Small intestine (tissue), 7 donors: ENCODE measurements around the gene ZNF658. TPM values are rescaled to one million over a fixed set of nuclear protein-coding genes. Genes with fewer than 3 reads are reported as not detected.
"Not testable (repeated sequence)": the region's sequence is repeated elsewhere in the genome, so short reads cannot be mapped to it uniquely, and the experiment has no call there.

Experiments used
- DNase-seq, 2 donors: peaks; one replicate each; pipeline versions ENCODE4 v3.0.0 to v3.0.0-alpha.2; 2013
- FAIRE-seq: peaks from 2 replicates; lab custom pipeline; 2012; peaks lifted over from hg19 to GRCh38; lab: Jason Lieb, UNC
- H3K27ac ChIP-seq, 3 donors: one replicate each; pipeline ENCODE4 v1.5.1; 2013; ENCODE audit warnings: low read length in 2 of 3, mild to moderate bottlenecking in 2 of 3, control low read depth in 1 of 3, inconsistent platforms in 1 of 3, low read depth in 1 of 3, moderate library complexity in 1 of 3
- H3K27me3 ChIP-seq, 3 donors: one replicate each; pipeline ENCODE4 v1.6.1; 2013; ENCODE audit warnings: low read length in 3 of 3, inconsistent platforms in 1 of 3; ENCODE audit not compliant: control insufficient read depth in 3 of 3, insufficient read depth in 3 of 3
- H3K36me3 ChIP-seq, 3 donors: one replicate each; pipeline ENCODE4 v1.6.1; 2013; ENCODE audit warnings: low read length in 3 of 3, inconsistent platforms in 1 of 3, low read depth in 1 of 3, mild to moderate bottlenecking in 1 of 3, moderate library complexity in 1 of 3; ENCODE audit not compliant: control insufficient read depth in 3 of 3, insufficient read depth in 2 of 3
- H3K4me1 ChIP-seq, 3 donors: one replicate each; pipeline ENCODE4 v1.6.1; 2013; ENCODE audit warnings: low read length in 2 of 3, inconsistent platforms in 1 of 3, low read depth in 1 of 3, mild to moderate bottlenecking in 1 of 3, moderate library complexity in 1 of 3; ENCODE audit not compliant: control insufficient read depth in 3 of 3, insufficient read depth in 2 of 3
- H3K4me3 ChIP-seq, 3 donors: one replicate each; pipeline ENCODE4 v1.5.1; 2013; ENCODE audit warnings: low read length in 3 of 3, control low read depth in 1 of 3, inconsistent platforms in 1 of 3, low read depth in 1 of 3, mild to moderate bottlenecking in 1 of 3, moderate library complexity in 1 of 3
- H3K9me3 ChIP-seq, 2 donors: one replicate each; pipeline ENCODE4 v1.6.1; 2013; ENCODE audit warnings: low read depth in 1 of 2, low read length in 1 of 2; ENCODE audit not compliant: control insufficient read depth in 2 of 2, insufficient read depth in 1 of 2
- WGBS, 3 donors: extraction: QIAGEN DNeasy Blood & Tissue Kit; methylation state at CpG; one replicate each; pipeline ENCODE4 v1.1.7; 2013; 5-methylcytosine and 5-hydroxymethylcytosine counted together
- polyA plus RNA-seq, 4 donors: library from polyadenylated mRNA; stranded (reverse) in 3 of 4; unstranded in 1 of 4; fragments of 200-250 nt in 3 of 4; fragments of 120-200 nt in 1 of 4; gene quantifications; one replicate each; pipeline versions ENCODE4 v1.2.1 to v1.2.3, GENCODE V29; 2013
- donor health status: healthy with polysubstance abuse.
- donor health status: control.
- donor health status: control.
- donor health status: Bipolar disorder and iron deficiency.
- donor health status: healthy.

ZNF658 gene
- polyA plus RNA-seq, 4 donors: 0.81 to 4.4 (median 1.4) TPM

DNA sequence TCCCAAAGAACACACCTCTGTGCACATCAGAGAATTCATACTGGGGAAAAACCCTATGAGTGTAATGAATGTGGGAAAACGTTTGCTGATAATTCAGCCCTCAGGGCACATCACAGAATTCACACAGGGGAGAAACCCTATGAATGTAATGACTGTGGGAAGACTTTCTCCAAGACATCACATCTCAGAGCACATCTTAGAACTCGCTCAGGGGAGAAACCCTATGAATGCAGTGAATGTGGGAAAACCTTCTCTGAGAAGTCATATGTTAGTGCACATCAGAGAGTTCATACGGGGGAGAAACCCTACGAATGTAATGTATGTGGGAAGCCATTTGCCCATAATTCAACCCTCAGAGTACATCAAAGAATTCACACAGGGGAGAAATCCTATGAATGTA, 19.5 kb downstream of the ZNF658 start:
- not testable (repeated sequence) for FAIRE-seq, H3K4me3 ChIP-seq, H3K9me3 ChIP-seq, H3K27ac ChIP-seq, H3K27me3 ChIP-seq, H3K36me3 ChIP-seq, H3K4me1 ChIP-seq, DNase-seq
- 94 to 100% (median 96%) methylated on average over 3 of the region's 4 CpGs for WGBS, 3 donors

DNA sequence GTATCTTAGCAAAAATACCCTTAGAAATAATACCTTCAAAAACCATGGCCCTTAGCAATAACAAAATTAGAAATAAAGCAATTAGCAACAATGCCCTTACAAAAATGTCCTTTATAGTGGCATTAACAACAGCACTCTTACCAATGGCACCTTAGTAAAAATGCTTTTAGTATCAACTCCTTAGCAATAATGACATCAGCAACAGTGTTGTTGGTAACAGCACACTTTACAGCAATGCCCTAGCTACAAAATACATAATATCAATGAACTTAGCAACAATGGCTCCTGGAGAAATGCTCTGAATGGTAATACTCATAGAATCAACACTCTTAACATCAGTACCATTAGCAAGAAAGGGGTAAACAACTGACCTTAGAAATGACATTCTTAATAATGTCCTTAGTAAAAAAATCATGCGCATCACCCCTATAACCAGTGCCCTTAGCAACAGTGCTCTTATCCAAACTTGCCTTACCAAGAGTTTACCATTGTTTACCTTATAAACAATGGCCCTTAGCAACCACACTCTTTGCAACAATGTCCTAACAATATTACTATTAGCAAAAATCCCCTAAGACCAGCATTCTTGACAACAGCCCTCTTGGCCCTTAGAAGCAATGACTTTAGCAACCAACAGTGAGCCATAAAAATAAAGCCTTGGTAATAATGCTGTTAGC, 35.8 kb downstream of the ZNF658 start:
- H3K27ac ChIP-seq, H3K9me3 ChIP-seq, H3K36me3 ChIP-seq, H3K4me1 ChIP-seq, FAIRE-seq, DNase-seq, H3K4me3 ChIP-seq, H3K27me3 ChIP-seq: not testable (repeated sequence)
- no CpG with 5 or more reads among the region's 1 CpG for WGBS, 3 donors

DNA sequence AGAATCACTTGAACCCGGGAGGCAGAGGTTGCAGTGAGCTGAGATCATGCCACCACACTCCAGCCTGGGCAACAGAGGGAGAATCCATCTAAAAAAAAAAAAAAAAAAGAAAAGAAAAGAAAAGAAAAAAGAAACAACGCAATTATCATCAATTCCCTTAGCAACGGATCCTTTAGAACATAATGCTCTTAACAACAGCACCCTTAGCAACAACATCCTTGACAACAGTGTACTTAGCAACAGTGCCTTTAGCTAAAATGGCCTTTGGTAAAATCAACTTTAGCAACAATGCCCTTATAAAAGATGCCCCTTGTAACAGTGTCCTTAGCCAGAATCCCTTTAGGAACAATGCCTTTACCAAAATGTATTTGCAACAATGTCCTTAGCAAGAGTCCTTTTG, 37.1 kb downstream of the ZNF658 start:
- WGBS, 3 donors: 60 to 90% methylated on average over 2 to 3 of the region's 3 CpGs; no CpG with 5 or more reads in 1 of the 3 donors
- H3K27ac ChIP-seq, H3K4me1 ChIP-seq, H3K4me3 ChIP-seq, H3K9me3 ChIP-seq, H3K27me3 ChIP-seq, H3K36me3 ChIP-seq, DNase-seq, FAIRE-seq: not testable (repeated sequence)

DNA sequence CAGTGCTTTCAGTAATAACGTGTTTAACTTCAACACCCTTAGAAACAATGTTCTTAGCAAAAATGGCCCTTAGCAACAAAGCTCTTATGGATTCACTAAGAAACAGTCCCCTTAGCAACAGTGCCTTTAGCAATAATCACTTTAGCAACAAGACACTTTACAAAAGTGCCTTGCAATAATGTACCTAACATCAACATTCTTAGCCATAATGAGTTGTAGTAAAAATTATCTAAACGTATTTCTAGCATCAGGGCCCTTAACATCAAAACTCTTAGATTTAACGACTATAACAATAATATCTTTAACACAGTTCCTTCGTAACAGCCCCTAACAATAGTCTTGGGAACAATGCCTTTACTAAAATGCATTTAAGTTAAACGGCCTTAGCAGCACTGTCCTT, 37.8 kb downstream of the ZNF658 start:
- H3K4me1 ChIP-seq, DNase-seq, FAIRE-seq, H3K36me3 ChIP-seq, H3K9me3 ChIP-seq, H3K27me3 ChIP-seq, H3K27ac ChIP-seq, H3K4me3 ChIP-seq: not testable (repeated sequence)
- 69 to 77% (median 71%) methylated on average over 4 of the region's 5 CpGs for WGBS, 3 donors

DNA sequence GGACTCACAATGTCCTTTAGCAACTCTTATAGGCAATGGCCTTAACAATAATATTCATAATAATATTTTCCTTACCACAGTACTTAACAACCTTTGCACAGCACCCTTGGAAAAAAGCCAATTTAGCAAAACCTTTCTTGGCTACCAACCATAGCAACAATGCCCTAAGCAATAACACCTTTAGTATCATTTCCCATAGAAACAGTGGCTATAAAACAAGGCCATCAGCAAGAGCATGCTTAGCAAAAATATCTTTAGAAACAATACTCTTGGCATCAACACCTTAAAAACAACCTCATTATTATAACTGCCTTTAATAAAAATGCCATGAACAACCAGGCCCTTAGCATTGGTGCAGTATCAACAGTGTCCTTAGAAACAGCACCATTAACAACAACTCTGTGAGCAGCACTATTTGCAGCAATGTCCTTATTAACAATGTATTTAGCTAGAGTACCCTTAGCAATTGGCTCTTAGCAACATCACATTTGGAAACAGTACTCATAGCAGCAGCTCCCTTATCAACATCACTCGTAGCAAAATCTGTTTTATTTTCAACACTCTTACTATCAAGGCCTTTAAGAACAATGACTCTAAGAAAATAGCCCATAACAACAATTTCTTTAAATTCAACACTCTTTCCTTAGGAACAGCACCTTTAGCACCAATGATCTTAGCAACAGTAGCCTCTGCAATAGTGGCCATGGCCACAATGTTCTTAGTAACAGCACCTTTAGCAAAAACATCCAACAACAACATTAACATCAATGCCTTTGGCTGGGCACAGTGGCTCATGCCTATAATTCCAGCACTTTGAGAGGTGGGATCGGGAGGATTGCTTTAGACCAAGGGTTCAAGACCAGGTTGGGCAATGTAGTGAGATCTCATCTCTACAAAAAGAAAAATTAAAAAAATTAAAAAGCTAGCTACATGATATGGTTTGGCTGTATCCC, 39.6 kb downstream of the ZNF658 start:
- H3K4me3 ChIP-seq, H3K9me3 ChIP-seq, DNase-seq, H3K4me1 ChIP-seq, H3K36me3 ChIP-seq, FAIRE-seq, H3K27me3 ChIP-seq, H3K27ac ChIP-seq: not testable (repeated sequence)
- 42 to 68% (median 58%) methylated on average over 1 of the region's 2 CpGs for WGBS, 3 donors

DNA sequence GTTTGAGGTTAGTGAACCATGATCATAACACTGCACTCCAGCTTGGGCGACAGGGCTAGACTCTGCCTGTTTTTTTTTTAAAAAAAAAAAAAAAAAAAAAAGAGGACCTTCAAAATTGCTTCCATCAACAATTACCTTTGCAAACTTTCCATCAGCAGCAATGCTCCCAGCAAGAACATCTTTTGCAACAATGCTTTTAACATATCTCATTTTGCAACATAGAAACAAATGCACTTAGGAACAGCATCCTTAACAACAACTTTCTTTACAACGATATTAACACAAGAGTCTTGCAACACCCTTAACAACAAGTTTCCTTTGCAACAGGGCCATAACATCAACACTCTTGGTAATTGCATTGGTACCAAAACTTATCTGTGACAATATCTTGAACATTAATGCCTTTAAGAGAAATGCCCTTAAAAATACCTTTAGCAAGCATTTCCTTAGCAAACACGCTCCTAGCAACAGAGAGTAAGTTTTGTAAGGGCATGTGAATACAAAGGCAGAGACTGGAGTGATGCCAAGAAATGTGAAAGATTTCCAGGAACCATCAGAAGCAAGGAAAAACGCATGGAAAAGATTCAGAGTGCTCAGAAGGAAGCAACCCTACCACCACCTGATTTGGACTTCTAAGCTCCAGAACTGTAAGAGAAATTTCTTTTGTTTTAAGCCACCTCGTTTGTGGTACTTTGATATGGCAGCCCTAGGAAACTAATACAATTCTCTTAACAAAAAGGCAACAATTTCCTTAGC, 42.1 kb downstream of the ZNF658 start:
- H3K36me3 ChIP-seq, DNase-seq, FAIRE-seq: not testable (repeated sequence)

DNA sequence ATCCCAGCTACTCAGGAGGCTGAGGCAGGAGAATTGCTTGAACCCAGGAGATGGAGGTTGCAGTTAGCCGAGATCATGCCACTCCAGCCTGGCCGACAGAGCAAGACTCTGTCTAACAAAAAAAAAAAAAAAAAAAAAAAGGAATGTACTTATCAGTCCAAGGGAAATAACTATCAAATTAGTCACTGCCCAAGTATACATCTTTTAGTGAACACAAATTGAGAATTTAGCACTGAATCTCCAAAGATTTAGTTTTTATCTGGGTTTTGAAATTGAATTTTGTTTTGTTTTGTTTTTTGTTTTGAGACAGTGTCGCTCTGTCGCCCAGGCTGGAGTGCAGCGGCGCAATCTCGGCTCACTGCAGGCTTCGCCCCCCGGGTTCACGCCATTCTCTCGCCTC, 52.1 kb downstream of the ZNF658 start:
- H3K27ac ChIP-seq, FAIRE-seq, H3K4me1 ChIP-seq, H3K4me3 ChIP-seq, H3K36me3 ChIP-seq, H3K27me3 ChIP-seq, H3K9me3 ChIP-seq, DNase-seq: not testable (repeated sequence)
- 94 to 98% (median 97%) methylated on average over 9 to 11 of the region's 11 CpGs for WGBS, 3 donors

More for the DNA sequence above, 42.1 kb downstream of the ZNF658 start:
- not testable (repeated sequence) for H3K27me3 ChIP-seq, H3K9me3 ChIP-seq, H3K27ac ChIP-seq, H3K4me1 ChIP-seq, H3K4me3 ChIP-seq
- 54 to 67% (median 63%) methylated on average over 4 to 5 of the region's 5 CpGs for WGBS, 3 donors
